ENCODE measurements around the gene PCBP3. TPM values are rescaled to one million over a fixed set of nuclear protein-coding genes. Genes with fewer than 3 reads are reported as not detected.

Gene PCBP3
- polyA plus RNA-seq, 1 donor (not counting 4 experiments of a cell fraction or from before 2014, with no cell fraction given), result 0.25 TPM

- Histone ChIP-seq H3K79me2 (ENCODE audit: control insufficient read depth, insufficient read depth, low read length) (no peaks in the 10 kb centered on the region), H3K4me2 (ENCODE audit: control insufficient read depth, extremely low read depth, insufficient read depth, low read depth, low read length) (no peak overlapping the region), H3K4me3 (ENCODE audit: control insufficient read depth in 2 of 3, extremely low read depth in 1 of 3, insufficient read depth in 2 of 3, low read depth in 1 of 3, low read length in 3 of 3) (no peak overlapping the region), H3K9me1 (ENCODE audit: control insufficient read depth, extremely low read depth, insufficient read depth, low read length) (no peaks in the 10 kb centered on the region), H3K9me3 (ENCODE audit: control insufficient read depth, low read depth, low read length) (no peaks in the 10 kb centered on the region), H3K27ac (ENCODE audit: control insufficient read depth, insufficient read depth, low read length) (no peak overlapping the region), H4K20me1 (ENCODE audit: control insufficient read depth, extremely low read depth, insufficient read depth, low read length) (no peaks in the 10 kb centered on the region), H2AFZ (ENCODE audit: control insufficient read depth, low read length) (no peak overlapping the region), H3K36me3 (ENCODE audit: control insufficient read depth in 2 of 2, extremely low read depth in 1 of 2, insufficient read depth in 2 of 2, low read length in 2 of 2) (no peaks in the 10 kb centered on the region), H3K9ac (ENCODE audit: control insufficient read depth, extremely low read depth, insufficient read depth, low read length) (no peak overlapping the region), H3K4me1 (ENCODE audit: control insufficient read depth, extremely low read depth, insufficient read depth, low read length) (peaks cover 24% of the 10 kb centered on the region), H3K27me3 (ENCODE audit: control insufficient read depth, extremely low read depth, insufficient read depth, low read length) (no peaks in the 10 kb centered on the region)
- dilution Hi-C loops (cut with MboI; ENCODE audit: extremely low pct_ligation_motif_present, low sequenced_read_pairs), result no loop called here
- TF ChIP-seq EZH2 (IDR thresholded peaks at IDR 0.05; ENCODE audit: low read length), result no peak
- no peak for TF ChIP-seq CTCF (optimal IDR thresholded peaks at IDR 0.05 in 1 of 3, IDR thresholded peaks at IDR 0.05 in 1 of 3, conservative IDR thresholded peaks at IDR 0.05 in 1 of 3; ENCODE audit: extremely low read depth in 1 of 3, insufficient read depth in 2 of 3, low read length in 3 of 3)
- no peak for DNase-seq (ENCODE audit: low read depth, low spot score)
- no peak for FAIRE-seq
Observed at GRCh38 chr21:45863751-45864150, 220.2 kb downstream of the PCBP3 start.

- Histone ChIP-seq H2AFZ (ENCODE audit: control insufficient read depth, low read length) (peak overlapping the region; percentile 19), H3K4me2 (ENCODE audit: control insufficient read depth, extremely low read depth, insufficient read depth, low read depth, low read length) (peak overlapping the region; percentile 83), H3K9ac (ENCODE audit: control insufficient read depth, extremely low read depth, insufficient read depth, low read length) (no peak overlapping the region), H3K79me2 (ENCODE audit: control insufficient read depth, insufficient read depth, low read length) (no peaks in the 10 kb centered on the region), H3K27me3 (ENCODE audit: control insufficient read depth, extremely low read depth, insufficient read depth, low read length) (no peaks in the 10 kb centered on the region), H3K36me3 (ENCODE audit: control insufficient read depth in 2 of 2, extremely low read depth in 1 of 2, insufficient read depth in 2 of 2, low read length in 2 of 2) (no peaks in the 10 kb centered on the region), H3K9me3 (ENCODE audit: control insufficient read depth, low read depth, low read length) (no peaks in the 10 kb centered on the region), H3K4me1 (ENCODE audit: control insufficient read depth, extremely low read depth, insufficient read depth, low read length) (peaks cover 25% of the 10 kb centered on the region), H3K27ac (ENCODE audit: control insufficient read depth, insufficient read depth, low read length) (peak overlapping the region; percentile 34), H3K4me3 (ENCODE audit: control insufficient read depth in 2 of 3, extremely low read depth in 1 of 3, insufficient read depth in 2 of 3, low read depth in 1 of 3, low read length in 3 of 3) (no peak overlapping the region), H4K20me1 (ENCODE audit: control insufficient read depth, extremely low read depth, insufficient read depth, low read length) (no peaks in the 10 kb centered on the region), H3K9me1 (ENCODE audit: control insufficient read depth, extremely low read depth, insufficient read depth, low read length) (no peaks in the 10 kb centered on the region)
- no peak for TF ChIP-seq CTCF (optimal IDR thresholded peaks at IDR 0.05 in 1 of 3, IDR thresholded peaks at IDR 0.05 in 1 of 3, conservative IDR thresholded peaks at IDR 0.05 in 1 of 3; ENCODE audit: extremely low read depth in 1 of 3, insufficient read depth in 2 of 3, low read length in 3 of 3)
- TF ChIP-seq EZH2 (IDR thresholded peaks at IDR 0.05; ENCODE audit: low read length), result no peak
- dilution Hi-C loops (cut with MboI; ENCODE audit: extremely low pct_ligation_motif_present, low sequenced_read_pairs), result no loop called here
- DNase-seq (ENCODE audit: low read depth, low spot score), result no peak
- FAIRE-seq, result peak; percentile 62
Observed at GRCh38 chr21:45864436-45864835, 220.9 kb downstream of the PCBP3 start.
